Measurements from ENCODE around the gene TNPO3.
"Not testable (repeated sequence)": the region's sequence is repeated elsewhere in the genome, so short reads cannot be mapped to it uniquely, and the experiment has no call there.

TNPO3 gene

GRCh38 chr7:128954830-128955802 lies 99.8 kb downstream of the TNPO3 start:
- no peak for DNase-seq

- no peak for DNase-seq
Measured at GRCh38 chr7:128954150-128954549, 100.8 kb downstream of the TNPO3 start.

DNA sequence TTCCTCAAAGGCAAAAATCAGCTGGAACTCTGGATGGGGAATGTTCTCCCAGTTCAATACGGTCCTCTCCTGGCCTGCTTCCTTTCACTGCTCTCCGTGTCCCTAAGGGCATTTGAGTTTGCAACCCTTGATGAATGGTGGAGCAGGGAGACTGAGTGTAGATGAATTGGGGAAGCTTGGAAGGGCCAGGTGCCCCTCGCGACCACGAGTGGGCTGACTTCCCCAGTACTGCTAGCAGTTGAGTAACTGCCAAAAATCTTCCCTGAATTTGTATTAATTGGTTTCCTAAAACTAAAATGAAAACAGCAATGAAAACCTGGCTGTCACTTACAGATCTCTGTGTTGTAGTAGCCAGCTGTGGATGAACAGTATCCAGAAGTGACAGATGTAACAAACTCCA lies 103.6 kb downstream of the TNPO3 start:
- no peak for DNase-seq

DNA sequence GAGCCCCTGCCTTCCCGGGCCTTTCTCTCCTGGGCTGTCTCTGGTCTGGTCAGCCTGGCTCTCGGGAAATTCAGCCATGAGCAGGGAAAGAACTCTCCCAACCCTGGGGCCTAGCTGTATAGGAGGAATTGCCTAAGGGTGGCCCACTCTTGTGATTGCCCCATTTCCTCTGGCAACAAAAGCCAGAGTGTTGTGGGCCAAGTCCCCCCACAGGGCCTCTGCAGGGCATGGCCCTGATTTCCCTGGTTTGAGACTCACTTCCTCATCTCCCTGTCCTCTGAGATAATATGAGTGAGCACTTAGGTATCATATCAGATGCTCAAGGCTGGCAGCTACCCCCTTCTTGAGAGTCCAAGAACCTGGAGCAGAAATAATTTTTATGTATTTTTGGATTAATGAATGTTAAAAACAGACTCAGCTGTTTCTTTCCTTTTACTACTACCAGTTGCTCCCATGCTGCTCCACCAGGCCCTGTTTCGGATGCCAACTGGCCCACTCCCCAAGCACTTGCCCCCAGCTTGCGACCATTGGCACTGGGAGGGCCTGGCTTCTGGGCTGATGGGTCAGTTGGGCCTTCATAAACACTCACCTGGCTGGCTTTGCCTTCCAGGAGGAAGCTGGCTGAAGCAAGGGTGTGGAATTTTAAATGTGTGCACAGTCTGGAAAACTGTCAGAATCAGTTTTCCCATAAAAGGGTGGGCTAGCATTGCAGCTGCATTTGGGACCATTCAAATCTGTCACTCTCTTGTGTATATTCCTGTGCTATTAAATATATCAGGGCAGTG lies 105.7 kb downstream of the TNPO3 start:
- no peak for DNase-seq

DNA sequence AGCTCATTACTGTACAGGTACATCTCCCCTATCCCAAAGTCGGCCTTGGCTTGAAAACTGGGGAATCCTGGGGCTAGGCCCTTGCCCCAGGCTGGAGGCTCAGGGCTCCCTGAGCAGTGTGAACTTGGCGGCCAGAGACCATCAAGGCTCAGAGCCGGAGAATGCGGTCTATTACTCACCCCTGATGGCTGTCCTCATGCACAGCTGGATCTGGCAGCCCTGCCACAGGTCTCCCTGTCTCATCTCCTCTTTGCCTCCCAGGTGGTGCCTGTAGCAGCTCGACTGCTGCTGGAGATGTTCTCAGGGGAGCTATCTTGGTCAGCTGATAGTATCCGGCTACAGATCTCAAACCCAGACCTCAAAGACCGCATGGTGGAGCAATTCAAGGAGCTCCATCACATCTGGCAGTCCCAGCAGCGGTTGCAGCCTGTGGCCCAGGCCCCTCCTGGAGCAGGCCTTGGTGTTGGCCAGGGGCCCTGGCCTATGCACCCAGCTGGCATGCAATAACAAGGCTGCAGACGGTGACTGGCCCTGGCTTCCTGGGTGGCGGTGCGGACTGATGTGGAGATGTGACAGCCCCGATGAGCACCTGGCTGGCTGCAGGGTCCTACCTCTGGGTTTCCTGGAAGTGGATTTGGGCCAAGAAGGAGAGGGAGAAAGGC lies 106.5 kb downstream of the TNPO3 start:
- DNase-seq = no peak

DNA sequence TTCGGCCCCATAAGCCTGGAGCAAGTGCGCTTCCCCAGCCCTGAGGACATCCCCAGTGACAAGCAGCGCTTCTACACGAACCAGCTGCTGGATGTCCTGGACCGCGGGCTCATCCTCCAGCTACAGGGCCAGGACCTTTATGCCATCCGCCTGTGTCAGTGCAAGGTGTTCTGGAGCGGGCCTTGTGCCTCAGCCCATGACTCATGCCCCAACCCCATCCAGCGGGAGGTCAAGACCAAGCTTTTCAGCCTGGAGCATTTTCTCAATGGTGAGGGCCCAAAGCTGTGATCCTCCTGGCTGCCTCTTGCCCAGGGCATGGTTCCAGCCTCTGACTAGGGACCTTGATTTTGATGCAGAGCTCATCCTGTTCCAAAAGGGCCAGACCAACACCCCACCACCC lies 107.1 kb downstream of the TNPO3 start:
- DNase-seq = no peak

- no peak for DNase-seq
Measured at GRCh38 chr7:128946936-128947830, 107.7 kb downstream of the TNPO3 start.

DNA sequence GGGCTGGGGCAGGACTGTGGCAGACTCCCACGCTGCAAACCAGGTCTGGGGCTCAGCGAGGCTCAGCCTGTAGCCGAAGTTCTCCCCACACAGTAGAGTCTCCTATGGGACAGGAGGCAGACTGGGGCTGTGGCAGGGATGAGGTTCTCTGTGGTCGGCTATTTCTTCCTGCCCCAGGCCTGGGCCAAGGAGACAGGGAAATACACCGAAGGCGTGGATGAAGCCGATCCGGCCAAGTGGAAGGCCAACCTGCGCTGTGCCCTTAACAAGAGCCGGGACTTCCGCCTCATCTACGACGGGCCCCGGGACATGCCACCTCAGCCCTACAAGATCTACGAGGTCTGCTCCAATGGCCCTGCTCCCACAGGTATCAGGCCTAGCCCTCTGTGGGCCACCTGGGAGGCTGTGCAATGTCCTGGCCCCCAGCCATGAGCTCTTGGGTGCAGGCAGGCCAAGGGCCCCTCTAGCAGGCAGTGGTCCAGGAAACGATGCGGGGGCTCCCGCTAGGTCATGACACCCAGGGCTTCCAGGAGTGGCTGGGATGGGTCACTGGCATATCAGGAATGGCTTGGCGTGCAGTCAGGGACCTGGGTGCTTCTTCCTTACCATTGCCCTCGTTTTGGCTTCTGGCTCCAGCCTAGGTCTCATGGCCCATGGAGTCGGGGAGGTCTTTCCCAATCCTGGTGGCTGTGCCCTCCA lies 109.1 kb downstream of the TNPO3 start:
- no peak for DNase-seq

- DNase-seq = no peak
Measured at GRCh38 chr7:128944487-128945236, 110.2 kb downstream of the TNPO3 start.

- not testable (repeated sequence) for DNase-seq
Measured at GRCh38 chr7:128943251-128943650, 111.7 kb downstream of the TNPO3 start.

GRCh38 chr7:128941946-128942526 lies 112.9 kb downstream of the TNPO3 start:
- no peak for DNase-seq

DNA sequence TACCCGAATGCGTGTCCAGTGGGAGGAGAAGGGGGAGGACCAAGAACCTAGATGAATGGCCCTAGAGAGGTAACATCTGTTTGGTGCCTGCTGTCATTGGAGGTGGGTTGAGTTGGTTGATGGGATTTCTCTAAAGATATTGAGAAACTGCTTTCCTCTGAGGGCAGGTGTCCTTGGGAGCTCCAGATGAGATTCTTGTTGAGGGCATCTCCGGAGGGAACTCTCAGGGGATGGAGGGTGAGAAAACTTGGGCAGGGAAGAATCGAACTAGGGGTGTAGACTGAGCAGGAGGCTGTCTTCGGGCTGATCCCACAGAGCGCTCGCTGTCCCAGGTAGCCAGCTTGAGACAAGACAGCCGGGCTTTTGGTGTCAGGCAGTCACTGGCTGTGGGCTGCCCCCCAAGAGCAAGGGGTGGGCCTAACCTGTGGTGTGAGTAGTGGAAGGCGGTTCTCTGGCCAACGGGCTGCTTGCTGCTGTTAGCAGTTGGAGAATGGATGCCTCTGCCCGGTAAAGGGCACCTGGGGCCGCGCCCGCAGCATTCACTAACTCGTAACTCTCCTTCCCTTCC lies 113.5 kb downstream of the TNPO3 start:
- DNase-seq = no peak

DNA sequence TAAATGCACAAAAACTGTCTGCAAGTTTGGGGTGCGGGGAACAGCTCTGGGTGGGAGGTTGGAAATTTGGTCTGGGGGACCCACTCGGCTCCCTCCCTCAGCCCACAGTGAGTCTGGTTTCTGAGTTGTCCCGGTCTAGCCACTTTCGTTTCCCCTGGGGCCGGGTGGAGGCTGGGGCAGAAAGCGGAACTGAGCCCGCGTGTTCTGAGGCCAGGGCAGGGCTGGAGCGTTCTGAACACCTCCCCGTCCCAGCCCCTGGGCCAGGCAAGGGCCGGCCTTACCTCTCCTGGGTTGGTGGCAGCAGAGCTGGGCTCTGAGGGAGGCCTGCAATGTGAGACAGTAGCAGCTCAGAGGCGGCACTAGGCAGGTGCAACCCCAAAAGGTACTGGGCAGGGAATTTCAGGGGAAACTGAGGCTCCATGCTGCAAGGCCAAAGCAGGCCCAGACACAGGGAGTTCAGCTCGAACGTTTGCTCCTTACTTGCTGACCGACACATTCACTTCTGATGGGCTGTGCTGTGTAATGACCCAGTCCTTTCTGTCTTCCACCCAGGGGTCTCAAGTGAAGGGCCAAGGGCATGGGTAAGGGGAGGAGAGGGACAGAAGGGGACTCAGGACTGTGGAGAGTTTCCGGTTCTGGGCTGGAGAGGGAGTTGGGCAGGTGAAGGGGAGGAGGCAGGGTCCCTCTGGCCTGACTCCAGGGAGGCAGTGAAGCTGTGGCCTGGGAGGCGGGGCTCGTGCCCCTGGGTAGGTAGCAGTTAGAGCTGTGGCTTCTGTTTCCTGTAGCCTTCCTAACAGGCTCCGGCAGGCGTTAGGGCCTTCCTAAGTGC lies 114.2 kb downstream of the TNPO3 start:
- no peak for DNase-seq

- no peak for DNase-seq
Measured at GRCh38 chr7:128939861-128940410, 115.0 kb downstream of the TNPO3 start.

DNA sequence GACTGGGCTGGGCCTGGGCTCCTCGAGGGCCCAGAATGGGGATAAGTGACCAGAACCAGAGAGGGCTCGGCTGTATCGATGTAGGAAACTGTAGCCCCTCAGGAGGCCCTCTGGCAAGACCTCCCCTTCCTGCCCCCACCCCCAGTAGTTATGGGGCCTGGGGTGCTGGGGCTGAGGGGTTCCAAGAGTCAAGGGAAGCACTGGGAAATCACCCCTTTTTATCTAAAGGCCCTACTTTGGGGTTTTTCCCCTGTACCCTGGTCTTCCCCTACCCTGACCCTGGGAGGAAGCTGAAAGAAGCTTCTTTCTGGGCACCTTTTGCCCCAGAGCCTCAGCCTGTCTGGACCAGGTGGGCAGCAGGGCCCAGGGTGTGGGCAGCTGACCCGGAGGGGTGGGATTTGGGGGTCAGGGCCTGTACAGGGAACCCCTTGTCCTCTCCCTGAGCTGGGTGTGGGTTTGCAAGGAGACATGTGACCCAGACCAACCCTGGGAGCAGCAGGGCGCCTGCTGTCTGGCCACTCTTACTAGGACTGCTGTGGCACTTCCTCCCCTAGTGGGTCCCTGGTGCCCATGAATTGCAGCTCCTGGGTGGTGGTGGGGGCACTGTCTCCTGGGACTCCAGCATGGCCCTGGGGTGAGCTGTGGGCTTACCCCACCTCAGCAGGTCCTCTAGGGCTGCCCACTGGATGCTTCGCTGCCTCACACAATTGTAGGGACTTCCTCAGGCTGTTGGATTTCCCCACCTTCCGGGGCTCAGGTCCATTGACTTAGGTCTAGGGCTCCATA lies 115.6 kb downstream of the TNPO3 start:
- DNase-seq = no peak

DNA sequence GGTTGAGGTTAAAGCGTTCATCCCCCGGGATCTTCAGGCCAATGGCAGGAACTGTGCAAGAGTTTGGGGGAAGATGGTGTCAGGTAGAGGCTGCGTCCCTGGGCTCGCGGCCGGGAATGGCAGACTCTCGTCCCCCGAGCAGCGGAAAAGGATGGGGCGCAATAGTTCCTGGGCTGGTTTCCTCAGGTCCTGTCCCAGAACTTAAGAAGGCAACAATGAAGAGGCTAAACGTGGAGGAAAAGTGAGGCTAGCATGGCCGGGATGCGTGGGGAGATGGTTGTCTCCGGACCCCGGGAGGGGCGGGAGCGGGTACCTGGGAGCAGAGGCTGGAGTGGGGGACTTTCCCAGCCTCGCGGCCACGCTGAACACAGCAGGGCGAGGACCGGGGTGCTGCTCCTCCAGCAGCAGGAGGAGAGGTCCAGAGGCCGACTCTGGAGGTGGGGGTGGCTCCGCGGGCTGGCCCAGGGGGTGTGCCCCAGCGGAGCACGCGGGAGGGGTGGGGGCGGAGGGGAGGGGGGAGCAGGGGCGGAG lies 116.3 kb downstream of the TNPO3 start:
- DNase-seq = no peak

GRCh38 chr7:128937647-128938543 lies 117.0 kb downstream of the TNPO3 start, which contains the start of gene IRF5:
IRF5 (plus strand) TSS chr7:128937927; CDS start chr7:128942082, 4,155 bp downstream.
- no peak for DNase-seq
